Skeletal muscle satellite cell (primary cell): ENCODE measurements around the gene GAL.

ENCODE experiments used
- H3K27me3 ChIP-seq: 2 replicates; pipeline ENCODE4 v1.7.0; 2013; ENCODE audit warnings: low read length; ENCODE audit not compliant: control insufficient read depth, insufficient read depth
- H3K36me3 ChIP-seq: 2 replicates; pipeline ENCODE4 v1.7.0; 2013; ENCODE audit warnings: mild to moderate bottlenecking, control low read depth, low read length; ENCODE audit not compliant: insufficient read depth
- H3K4me1 ChIP-seq: 2 replicates; pipeline ENCODE4 v1.7.0; 2013; ENCODE audit warnings: low read length; ENCODE audit not compliant: control insufficient read depth, insufficient read depth
- H3K4me2 ChIP-seq: 2 replicates; pipeline ENCODE4 v1.7.0; 2013; ENCODE audit warnings: mild to moderate bottlenecking, low read length
- H3K4me3 ChIP-seq: 2 replicates; pipeline ENCODE4 v1.7.0; 2013; ENCODE audit warnings: low read length
- H3K9ac ChIP-seq: 2 replicates; pipeline ENCODE4 v1.7.0; 2013; ENCODE audit warnings: mild to moderate bottlenecking, low read depth, low read length, moderate library complexity
- H3K9me3 ChIP-seq: replicated peaks from 2 replicates; pipeline ENCODE4 v1.7.0; 2013; ENCODE audit warnings: mild to moderate bottlenecking, control low read depth, low read length

The GAL gene

GRCh38 chr11:68722143-68722542 is 37.8 kb downstream of the GAL start:
- H3K27me3 ChIP-seq = peaks cover 79% of the 10 kb centered on the region
- H3K4me3 ChIP-seq = no peak overlapping the region
- no peak overlapping the region for H3K4me2 ChIP-seq
- H3K9ac ChIP-seq = no peak overlapping the region
- H3K9me3 ChIP-seq = peaks cover 6% of the 10 kb centered on the region
- H3K36me3 ChIP-seq = no peaks in the 10 kb centered on the region
- no peaks in the 10 kb centered on the region for H3K4me1 ChIP-seq

DNA sequence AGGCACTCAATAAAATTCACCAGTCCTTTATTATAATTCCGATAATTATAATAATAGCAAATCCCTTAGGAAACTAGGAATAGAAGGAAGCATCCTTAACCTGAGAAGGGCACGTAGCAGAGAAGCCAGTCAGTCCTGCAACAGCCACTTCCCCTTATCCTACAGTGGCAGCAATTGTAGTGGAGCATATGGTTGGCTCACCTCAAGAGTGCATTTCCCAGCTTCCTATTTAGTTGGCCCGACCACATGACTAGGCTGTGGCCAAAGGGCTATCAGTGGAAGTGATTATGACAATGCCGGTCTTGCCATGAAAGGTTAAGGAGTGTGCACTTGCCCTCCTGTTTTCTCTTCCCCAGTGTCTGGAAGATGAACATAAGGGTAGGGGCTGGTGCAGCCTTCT is 39.9 kb downstream of the GAL start:
- no peak overlapping the region for H3K4me3 ChIP-seq
- peaks cover 83% of the 10 kb centered on the region for H3K27me3 ChIP-seq
- no peak overlapping the region for H3K4me2 ChIP-seq
- H3K9ac ChIP-seq = no peak overlapping the region
- H3K4me1 ChIP-seq = no peaks in the 10 kb centered on the region
- peaks cover 6% of the 10 kb centered on the region for H3K9me3 ChIP-seq
- H3K36me3 ChIP-seq = no peaks in the 10 kb centered on the region

DNA sequence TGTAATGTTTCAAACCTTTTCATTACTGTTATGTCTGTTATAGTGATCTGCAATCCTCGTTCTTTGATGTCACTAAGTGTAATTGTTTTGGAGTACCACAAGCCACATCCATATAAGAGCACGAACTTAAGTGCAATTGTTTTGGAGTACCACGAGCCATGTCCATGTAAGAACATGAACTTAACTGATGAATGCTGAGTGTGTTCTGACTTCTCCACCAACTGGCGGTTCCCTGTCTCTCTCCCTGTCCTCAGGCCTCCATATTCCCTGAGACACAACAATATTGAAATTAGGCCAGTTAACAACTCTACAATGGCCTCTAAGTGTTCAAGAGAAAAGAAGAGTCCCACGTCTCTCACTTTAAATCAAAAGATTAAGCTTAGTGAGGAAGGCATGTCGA is 43.4 kb downstream of the GAL start:
- Histone ChIP-seq H3K4me2 (no peak overlapping the region), H3K4me1 (no peaks in the 10 kb centered on the region), H3K36me3 (no peaks in the 10 kb centered on the region), H3K9me3 (no peaks in the 10 kb centered on the region), H3K4me3 (no peak overlapping the region), H3K27me3 (peaks cover 80% of the 10 kb centered on the region), H3K9ac (no peak overlapping the region)

- peaks cover 84% of the 10 kb centered on the region for H3K27me3 ChIP-seq
These were observed 49.8 kb downstream of the GAL start for GRCh38 chr11:68734111-68734510.

DNA sequence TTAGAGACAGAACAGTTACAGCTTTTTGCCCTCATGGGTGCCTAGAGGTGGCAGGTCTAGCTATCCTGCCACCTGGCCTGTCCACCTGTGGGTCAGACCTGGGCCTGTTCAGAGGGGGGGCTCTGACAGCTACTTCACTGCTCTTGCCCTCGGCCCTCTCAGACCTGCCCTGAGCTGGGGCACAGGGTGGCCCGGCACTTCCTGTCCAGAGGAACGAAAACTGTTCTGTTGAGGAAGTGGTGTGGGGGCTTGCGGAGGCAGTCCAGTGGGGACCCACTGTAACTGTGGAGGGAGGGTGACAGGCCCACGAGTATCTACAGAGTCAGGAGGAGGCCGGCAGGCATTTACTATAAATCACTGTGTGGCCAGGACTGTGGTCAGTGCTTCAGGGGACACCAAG is 50.8 kb downstream of the GAL start:
- no peak overlapping the region for H3K4me3 ChIP-seq
- H3K36me3 ChIP-seq = no peaks in the 10 kb centered on the region
- H3K4me2 ChIP-seq = no peak overlapping the region
- H3K27me3 ChIP-seq = peaks cover 81% of the 10 kb centered on the region
- no peaks in the 10 kb centered on the region for H3K4me1 ChIP-seq
- H3K9me3 ChIP-seq = no peaks in the 10 kb centered on the region
- no peak overlapping the region for H3K9ac ChIP-seq

More at GRCh38 chr11:68734111-68734510, 49.8 kb downstream of the GAL start:
- no peaks in the 10 kb centered on the region for H3K9me3 ChIP-seq
- H3K36me3 ChIP-seq = no peaks in the 10 kb centered on the region
- no peak overlapping the region for H3K4me3 ChIP-seq
- H3K4me1 ChIP-seq = no peaks in the 10 kb centered on the region
- H3K9ac ChIP-seq = no peak overlapping the region
- no peak overlapping the region for H3K4me2 ChIP-seq

GRCh38 chr11:68735646-68736045 is 51.3 kb downstream of the GAL start:
- peaks cover 82% of the 10 kb centered on the region for H3K27me3 ChIP-seq
- H3K4me1 ChIP-seq = no peaks in the 10 kb centered on the region
- no peak overlapping the region for H3K4me3 ChIP-seq
- no peak overlapping the region for H3K9ac ChIP-seq
- no peak overlapping the region for H3K4me2 ChIP-seq
- H3K36me3 ChIP-seq = no peaks in the 10 kb centered on the region
- no peaks in the 10 kb centered on the region for H3K9me3 ChIP-seq
